Esophagus muscularis mucosa (tissue), 4 donors: ENCODE data around the gene RNU1-1. TPM values are rescaled to one million over a fixed set of nuclear protein-coding genes. Genes with fewer than 3 reads are reported as not detected.
"Not testable (repeated sequence)": the region's sequence is repeated elsewhere in the genome, so short reads cannot be mapped to it uniquely, and the experiment has no call there.

Experiments
- DNase-seq: peaks from one replicate; pipeline ENCODE4 v3.0.0-alpha.2; 2017; ENCODE audit errors: extremely low spot score
- H3K27ac ChIP-seq, 4 donors: fragments of 200-600 bp; sonication (generic); replicated peaks in 1 of 4; 1 replicate in 3 of 4; 2 replicates in 1 of 4; pipeline ENCODE4 v1.5.1; 2016 to 2019; ENCODE audit warnings: mild to moderate bottlenecking in 1 of 4
- H3K27me3 ChIP-seq, 4 donors: fragments of 200-600 bp; sonication (generic); one replicate each; pipeline versions ENCODE4 v1.5.1 to v1.6.0; 2016 to 2019
- H3K36me3 ChIP-seq, 4 donors: fragments of 200-600 bp; sonication (generic); one replicate each; pipeline ENCODE4 v1.5.1; 2016 to 2019
- H3K4me1 ChIP-seq, 4 donors: fragments of 200-600 bp; sonication (generic); one replicate each; pipeline ENCODE4 v1.5.1; 2016 to 2019
- H3K4me3 ChIP-seq, 4 donors: fragments of 200-600 bp; sonication (generic); 1 replicate in 2 of 4; 2 replicates in 2 of 4; pipeline ENCODE4 v1.5.1; 2016 to 2019; ENCODE audit warnings: mild to moderate bottlenecking in 4 of 4, moderate library complexity in 1 of 4
- H3K9me3 ChIP-seq, 4 donors: fragments of 200-600 bp; sonication (generic); 1 replicate in 3 of 4; 2 replicates in 1 of 4; pipeline ENCODE4 v1.5.1; 2016 to 2019
- EP300 ChIP-seq: sonication (generic); formaldehyde crosslinking; IDR thresholded peaks from one replicate; pipeline ENCODE4 v1.6.1; 2017; ENCODE audit warnings: antibody characterized with exemption
- POLR2A ChIP-seq: fragments of 450-650 bp; IDR thresholded peaks from one replicate; pipeline ENCODE4 v1.6.1; 2017; ENCODE audit warnings: antibody characterized with exemption, moderate library complexity, mild to moderate bottlenecking, low read depth
- POLR2AphosphoS5 ChIP-seq, 2 donors: sonication (generic); formaldehyde crosslinking; IDR thresholded peaks; one replicate each; pipeline ENCODE4 v1.6.1; 2017; ENCODE audit warnings: antibody characterized with exemption in 2 of 2
- WGBS: methylation state at CpG from one replicate; pipeline ENCODE4 v1.1.5; 2018; 5-methylcytosine and 5-hydroxymethylcytosine counted together
- intact Hi-C: fragments of 100-400 bp; cut with DNase I; formaldehyde crosslinking; loops from one replicate; pipeline ENCODE4 v1.15.1; 2023
- total RNA-seq, 4 donors: library from RNA; depleted of rRNA; stranded (reverse); fragments of >200 nt; gene quantifications; one replicate each; pipeline versions ENCODE4 v1.1.0 to v1.2.1, GENCODE V29; 2016
- TF ChIP-seq, protein P1 (sequence below), 3 experiments: fragments of 200-600 bp in 2 of 3; fragments of 450-650 bp in 1 of 3; sonication (generic) in 2 of 3; IDR thresholded peaks; one replicate each; pipeline ENCODE4 v1.5.1; 2017 to 2019; ENCODE audit warnings: antibody characterized with exemption in 3 of 3, mild to moderate bottlenecking in 2 of 3, moderate library complexity in 1 of 3

The RNU1-1 gene
- total RNA-seq, 4 donors from 2014 or later: under 0.01 TPM; not detected in 2

DNA sequence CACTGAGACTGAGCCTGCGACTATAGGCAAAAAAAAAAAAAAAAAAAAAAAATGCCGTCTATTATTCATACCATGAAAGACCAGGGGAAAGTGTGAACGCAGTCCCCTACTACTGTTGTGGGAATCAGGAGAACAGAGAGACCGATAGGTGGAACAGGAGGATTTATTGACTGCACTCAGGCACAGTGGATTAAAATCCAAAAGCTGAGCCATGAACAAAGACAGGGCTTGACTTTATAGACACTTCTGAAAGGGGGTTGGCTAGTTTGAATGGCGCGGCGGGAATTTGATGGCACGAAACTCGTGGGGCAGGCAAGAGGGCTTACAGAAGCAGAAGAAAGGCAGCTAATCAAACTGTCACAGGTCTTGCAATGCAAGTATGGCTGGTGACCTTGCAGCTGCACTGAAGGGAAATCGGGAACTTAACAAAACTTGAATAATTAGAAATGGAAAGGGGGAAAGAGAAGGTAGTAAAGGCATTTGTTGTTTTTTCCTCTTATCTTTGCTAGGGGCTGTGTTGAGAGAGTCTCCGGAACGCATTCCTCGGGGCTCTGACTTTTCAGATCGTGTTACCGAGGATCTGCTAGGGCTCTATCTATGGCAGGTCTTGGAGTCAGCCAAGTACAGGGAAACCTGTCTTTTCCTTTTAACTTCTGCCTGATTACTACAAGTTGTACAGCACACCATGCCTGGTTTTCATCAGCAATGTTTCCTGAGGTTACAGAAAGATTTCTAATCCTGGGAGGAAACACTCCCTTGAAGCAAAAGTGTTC, 7.5 kb downstream of the RNU1-1 start:
- H3K9me3 ChIP-seq, H3K4me3 ChIP-seq, H3K27ac ChIP-seq, DNase-seq, intact Hi-C loops, H3K4me1 ChIP-seq, H3K36me3 ChIP-seq, H3K27me3 ChIP-seq: not testable (repeated sequence)
- 71% methylated on average over 15 of the region's 15 CpGs for WGBS

- intact Hi-C loops, H3K4me1 ChIP-seq, H3K27me3 ChIP-seq, H3K36me3 ChIP-seq, DNase-seq, H3K9me3 ChIP-seq, H3K4me3 ChIP-seq, H3K27ac ChIP-seq: not testable (repeated sequence)
- 96% methylated on average over 2 of the region's 2 CpGs for WGBS
Measured at GRCh38 chr1:16505870-16506269, 8.2 kb downstream of the RNU1-1 start.

- TF ChIP-seq EP300 (no peak), POLR2AphosphoS5 (IDR thresholded peaks at IDR 0.05) (no peak), POLR2A (no peak)
- TF ChIP-seq, protein P1, sequence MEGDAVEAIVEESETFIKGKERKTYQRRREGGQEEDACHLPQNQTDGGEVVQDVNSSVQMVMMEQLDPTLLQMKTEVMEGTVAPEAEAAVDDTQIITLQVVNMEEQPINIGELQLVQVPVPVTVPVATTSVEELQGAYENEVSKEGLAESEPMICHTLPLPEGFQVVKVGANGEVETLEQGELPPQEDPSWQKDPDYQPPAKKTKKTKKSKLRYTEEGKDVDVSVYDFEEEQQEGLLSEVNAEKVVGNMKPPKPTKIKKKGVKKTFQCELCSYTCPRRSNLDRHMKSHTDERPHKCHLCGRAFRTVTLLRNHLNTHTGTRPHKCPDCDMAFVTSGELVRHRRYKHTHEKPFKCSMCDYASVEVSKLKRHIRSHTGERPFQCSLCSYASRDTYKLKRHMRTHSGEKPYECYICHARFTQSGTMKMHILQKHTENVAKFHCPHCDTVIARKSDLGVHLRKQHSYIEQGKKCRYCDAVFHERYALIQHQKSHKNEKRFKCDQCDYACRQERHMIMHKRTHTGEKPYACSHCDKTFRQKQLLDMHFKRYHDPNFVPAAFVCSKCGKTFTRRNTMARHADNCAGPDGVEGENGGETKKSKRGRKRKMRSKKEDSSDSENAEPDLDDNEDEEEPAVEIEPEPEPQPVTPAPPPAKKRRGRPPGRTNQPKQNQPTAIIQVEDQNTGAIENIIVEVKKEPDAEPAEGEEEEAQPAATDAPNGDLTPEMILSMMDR (IDR thresholded peaks at IDR 0.05): no peak
Measured at GRCh38 chr1:16503494-16503893, 10.6 kb downstream of the RNU1-1 start.

GRCh38 chr1:16501446-16501845, 12.6 kb downstream of the RNU1-1 start:
- DNase-seq, H3K9me3 ChIP-seq, H3K4me3 ChIP-seq, H3K27me3 ChIP-seq, H3K27ac ChIP-seq, H3K36me3 ChIP-seq, intact Hi-C loops: not testable (repeated sequence)
- WGBS: 78% methylated on average over 7 of the region's 8 CpGs
- H3K4me1 ChIP-seq: peaks cover 7 to 30% (median 25%) of the 10 kb centered on the region in 4 donors

More at GRCh38 chr1:16503494-16503893, 10.6 kb downstream of the RNU1-1 start:
- no peak for DNase-seq
- intact Hi-C loops: no loop called here
- Histone ChIP-seq H3K36me3 (no peaks in the 10 kb centered on the region), H3K27me3 (no peaks in the 10 kb centered on the region), H3K9me3 (no peaks in the 10 kb centered on the region), H3K4me3 (no peak overlapping the region), H3K4me1 (peaks cover 4 to 16% (median 12%) of the 10 kb centered on the region in 4 donors), H3K27ac (no peak overlapping the region)
- WGBS: 81% methylated on average over 2 of the region's 2 CpGs

DNA sequence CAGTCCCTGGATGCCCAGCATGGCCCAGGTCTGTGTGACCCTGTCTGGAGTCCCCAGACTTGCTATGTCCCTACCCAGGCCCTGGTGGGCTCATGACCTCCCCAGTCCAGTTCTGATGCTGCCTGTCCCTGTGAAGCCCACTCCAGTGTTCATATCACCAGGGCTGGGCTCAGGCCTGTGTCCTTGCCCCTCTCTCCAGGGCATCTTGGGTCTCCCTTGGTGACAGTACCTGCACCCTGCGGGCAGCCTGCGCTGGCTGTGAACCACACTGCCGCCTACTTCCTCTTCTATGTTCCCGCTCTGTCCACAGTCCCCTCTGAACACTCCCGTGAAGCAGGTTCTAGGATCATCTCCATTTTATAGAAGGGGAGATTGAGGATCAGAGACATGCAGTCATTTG, 13.1 kb downstream of the RNU1-1 start:
- H3K9me3 ChIP-seq, DNase-seq, H3K36me3 ChIP-seq, intact Hi-C loops, H3K4me3 ChIP-seq, H3K27me3 ChIP-seq, H3K27ac ChIP-seq: not testable (repeated sequence)
- WGBS: 80% methylated on average over 5 of the region's 5 CpGs
- peaks cover 7 to 30% (median 25%) of the 10 kb centered on the region in 4 donors for H3K4me1 ChIP-seq

DNA sequence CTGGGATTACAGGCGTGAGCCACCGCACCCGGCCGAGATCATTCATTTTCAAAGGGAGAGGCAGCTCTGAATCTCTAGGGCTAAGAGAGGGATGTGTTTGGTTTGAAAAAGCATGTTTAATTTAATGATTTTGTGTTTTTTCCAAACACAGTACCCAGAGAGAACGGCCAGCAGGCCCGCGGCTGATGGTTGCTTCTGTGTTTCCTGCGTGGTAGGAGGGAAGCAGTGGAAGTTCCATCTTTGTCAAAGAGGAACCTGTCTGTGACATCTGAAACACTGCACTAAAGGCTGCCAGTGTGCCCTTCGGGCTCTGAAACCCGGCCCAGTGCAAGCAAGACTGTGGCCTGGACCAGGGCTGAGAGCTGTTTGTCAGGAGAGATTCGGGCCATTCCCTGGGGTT, 13.6 kb downstream of the RNU1-1 start:
- DNase-seq: not testable (repeated sequence)

GRCh38 chr1:16498573-16499413, 15.3 kb downstream of the RNU1-1 start:
- H3K4me3 ChIP-seq: peak overlapping the region; percentile 74 to 90 (median 83)
- TF ChIP-seq, protein P1 (IDR thresholded peaks at IDR 0.05): peak in 1 of 3 experiments; percentile 22
- TF ChIP-seq POLR2AphosphoS5 (IDR thresholded peaks at IDR 0.05) (peak; percentile 71 to 72), POLR2A (no peak), EP300 (no peak)
- WGBS: 1% methylated on average over 18 of the region's 108 CpGs
- H3K4me1 ChIP-seq: peaks cover 7 to 30% (median 26%) of the 10 kb centered on the region in 4 donors
- no peaks in the 10 kb centered on the region for H3K27me3 ChIP-seq
- DNase-seq: peak; percentile 95
- intact Hi-C loops: loop anchor here (2.0 kb wide), 1 partner anchor 58 kb away; the partner anchor contains the start of gene NECAP2
- peak overlapping the region; percentile 80 to 91 (median 82) for H3K27ac ChIP-seq
- no peaks in the 10 kb centered on the region for H3K9me3 ChIP-seq
- H3K36me3 ChIP-seq: no peaks in the 10 kb centered on the region

More for the DNA sequence above, 13.6 kb downstream of the RNU1-1 start:
- H3K4me1 ChIP-seq: peaks cover 7 to 30% (median 25%) of the 10 kb centered on the region in 4 donors
- H3K4me3 ChIP-seq, H3K27ac ChIP-seq, H3K9me3 ChIP-seq, H3K36me3 ChIP-seq, intact Hi-C loops, H3K27me3 ChIP-seq: not testable (repeated sequence)
- WGBS: 82% methylated on average over 10 of the region's 11 CpGs

DNA sequence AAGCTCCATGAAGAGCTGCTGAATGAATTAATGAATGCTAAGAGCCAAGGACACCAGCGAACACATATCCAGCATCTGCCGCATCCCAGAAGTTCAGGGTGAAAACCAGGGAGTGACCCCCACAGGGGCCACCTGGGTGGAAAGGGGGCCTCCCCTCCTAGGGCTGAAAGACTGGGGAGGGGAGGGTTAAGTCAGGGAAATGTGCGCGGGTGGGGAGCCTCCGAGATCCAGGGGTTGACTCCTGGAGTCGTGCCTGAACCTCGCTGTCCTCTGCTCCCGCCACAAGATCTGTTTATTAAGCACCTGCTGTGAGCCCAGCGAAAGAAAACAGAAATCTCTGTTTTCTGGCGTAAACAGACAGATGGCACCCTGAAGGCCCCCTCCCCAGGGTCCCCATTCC, 16.0 kb downstream of the RNU1-1 start:
- H3K27ac ChIP-seq: peak overlapping the region; percentile 80 to 91 (median 82)
- WGBS: 18% methylated on average over 8 of the region's 10 CpGs
- H3K36me3 ChIP-seq, H3K9me3 ChIP-seq, H3K27me3 ChIP-seq, DNase-seq: not testable (repeated sequence)
- H3K4me1 ChIP-seq: peaks cover 7 to 32% (median 28%) of the 10 kb centered on the region in 4 donors
- peak overlapping the region; percentile 74 to 90 (median 83) for H3K4me3 ChIP-seq
- intact Hi-C loops: loop anchor here (2.0 kb wide), 1 partner anchor 57 kb away; the partner anchor contains the start of gene NECAP2

- intact Hi-C loops, DNase-seq, H3K27me3 ChIP-seq, H3K36me3 ChIP-seq, H3K4me3 ChIP-seq, H3K9me3 ChIP-seq: not testable (repeated sequence)
- Histone ChIP-seq H3K27ac (peak overlapping the region; percentile 80 to 91 (median 82)), H3K4me1 (peaks cover 7 to 32% (median 28%) of the 10 kb centered on the region in 4 donors)
- WGBS: 85% methylated on average over 5 of the region's 5 CpGs
Measured at GRCh38 chr1:16497474-16497904, 16.6 kb downstream of the RNU1-1 start.
